ENCODE measurements around the gene OR56B4.
"Not testable (repeated sequence)": the region's sequence is repeated elsewhere in the genome, so short reads cannot be mapped to it uniquely, and the experiment has no call there.

Gene OR56B4, protein sequence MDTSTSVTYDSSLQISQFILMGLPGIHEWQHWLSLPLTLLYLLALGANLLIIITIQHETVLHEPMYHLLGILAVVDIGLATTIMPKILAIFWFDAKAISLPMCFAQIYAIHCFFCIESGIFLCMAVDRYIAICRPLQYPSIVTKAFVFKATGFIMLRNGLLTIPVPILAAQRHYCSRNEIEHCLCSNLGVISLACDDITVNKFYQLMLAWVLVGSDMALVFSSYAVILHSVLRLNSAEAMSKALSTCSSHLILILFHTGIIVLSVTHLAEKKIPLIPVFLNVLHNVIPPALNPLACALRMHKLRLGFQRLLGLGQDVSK

DNA sequence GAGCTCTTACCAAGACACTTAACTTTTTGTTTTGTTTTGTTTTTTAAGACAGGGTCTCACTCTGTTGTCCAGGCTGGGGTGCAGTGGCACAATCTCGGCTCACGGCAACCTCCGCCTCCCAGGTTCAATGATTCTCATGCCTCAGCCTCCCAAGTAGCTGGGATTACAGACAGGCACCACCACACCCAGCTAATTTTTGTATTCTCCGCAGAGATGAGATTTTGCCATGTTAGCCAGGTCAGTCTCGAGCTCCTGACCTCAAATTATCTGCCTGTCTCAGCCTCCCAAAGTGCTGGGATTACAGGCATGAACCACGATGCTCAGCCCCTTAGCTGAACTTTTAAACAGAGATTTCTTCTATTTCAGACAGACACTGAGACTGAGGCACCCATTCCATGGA is at the start of gene OR56B4:
TSS of gene OR56B4 (plus strand) at position 301 of the 400 bp plus-strand sequence. CDS start at position 396, 95 bp downstream.
- DNase-seq (ENCODE audit: low read depth), result not testable (repeated sequence)

DNA sequence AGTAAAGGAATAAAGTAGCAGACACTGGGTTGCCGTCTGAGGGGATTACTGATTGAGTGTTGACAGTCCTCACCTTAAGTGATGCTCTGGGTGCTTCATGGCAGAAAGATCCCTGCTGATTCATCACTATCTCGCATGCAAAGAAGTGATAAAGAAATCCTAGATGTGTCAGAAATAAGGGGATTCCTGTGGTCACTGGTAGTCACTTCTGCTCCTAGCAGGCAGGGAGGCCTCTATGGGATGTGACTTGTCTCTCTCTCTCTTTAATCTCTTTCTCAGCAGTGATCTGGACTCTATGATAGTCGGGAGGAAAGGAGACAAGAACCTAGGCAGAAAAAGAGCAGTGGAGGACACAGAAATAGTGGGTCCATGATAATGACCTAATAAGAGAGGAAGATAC is 46.0 kb upstream of the OR56B4 start:
- no peak for DNase-seq (ENCODE audit: low read depth)

DNA sequence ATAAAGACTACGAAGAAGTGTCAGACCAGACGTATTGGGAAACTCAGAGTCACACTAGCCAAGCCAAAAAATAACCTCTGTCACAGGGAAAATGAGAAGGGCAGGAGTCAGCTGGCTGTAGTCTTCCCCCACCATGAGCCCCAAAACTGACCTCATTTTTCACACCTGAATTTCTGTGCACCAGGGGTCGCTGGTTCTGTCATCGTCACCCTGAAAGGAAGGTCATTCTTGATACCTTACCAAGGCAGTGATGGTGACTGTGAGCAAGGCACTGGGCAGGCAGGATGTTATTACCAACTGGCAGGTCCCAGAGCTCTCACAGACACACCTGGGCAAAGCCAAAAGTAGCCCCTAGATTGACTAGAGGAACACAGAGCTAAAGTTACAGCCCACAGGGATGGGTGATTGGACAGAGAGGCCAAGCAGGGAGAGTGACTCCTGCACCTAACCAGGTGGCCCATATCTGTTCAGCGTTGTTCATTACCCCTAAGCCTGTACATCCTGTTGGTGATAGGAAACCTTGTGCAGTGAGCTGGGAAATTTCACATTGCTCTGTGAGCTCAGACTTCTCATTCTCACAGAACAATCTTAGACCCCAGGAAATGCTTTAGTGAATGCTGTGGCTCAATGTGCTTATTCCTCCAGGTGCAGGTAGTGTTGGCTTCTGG is 44.7 kb upstream of the OR56B4 start:
- no peak for DNase-seq (ENCODE audit: low read depth)

DNA sequence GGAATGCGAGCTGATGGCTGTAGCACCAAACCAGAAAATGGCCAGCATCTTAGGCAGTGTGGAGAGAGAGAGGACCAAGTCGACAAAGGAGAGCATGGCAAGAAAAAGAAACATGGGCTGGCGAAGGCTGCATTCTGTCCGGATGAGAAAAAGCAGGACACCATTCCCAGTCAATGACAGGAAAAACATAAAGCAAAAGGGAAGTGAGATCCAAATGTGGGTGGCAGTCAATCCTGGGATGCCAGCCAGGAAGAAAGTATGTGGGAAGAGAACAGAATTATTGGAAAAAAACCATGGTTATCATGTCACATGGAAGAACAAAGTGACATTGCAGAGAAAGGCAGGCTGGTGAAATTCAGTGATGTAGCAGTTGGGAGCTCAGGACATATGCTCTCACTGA is 40.0 kb upstream of the OR56B4 start:
- DNase-seq (ENCODE audit: low read depth), result no peak

DNA sequence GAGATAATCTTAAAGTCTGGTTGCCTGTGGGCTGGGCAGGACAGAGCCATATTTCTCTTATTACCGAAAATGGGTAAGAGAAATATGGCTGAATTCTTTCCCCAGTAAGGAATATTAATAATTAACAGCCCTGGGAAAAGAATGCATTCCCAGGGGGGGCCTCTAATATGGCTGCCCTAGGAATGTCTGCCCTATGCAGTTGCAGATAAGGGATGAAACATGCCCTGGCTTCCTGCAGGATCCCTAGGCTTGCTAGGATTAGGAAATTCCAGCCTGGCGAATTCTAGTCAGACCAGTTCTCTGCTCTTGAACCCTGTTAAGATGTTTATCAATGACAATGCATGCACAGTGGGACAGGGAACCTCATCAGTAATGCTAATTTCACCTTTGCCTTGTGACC is 31.0 kb upstream of the OR56B4 start:
- not testable (repeated sequence) for DNase-seq (ENCODE audit: low read depth)

DNA sequence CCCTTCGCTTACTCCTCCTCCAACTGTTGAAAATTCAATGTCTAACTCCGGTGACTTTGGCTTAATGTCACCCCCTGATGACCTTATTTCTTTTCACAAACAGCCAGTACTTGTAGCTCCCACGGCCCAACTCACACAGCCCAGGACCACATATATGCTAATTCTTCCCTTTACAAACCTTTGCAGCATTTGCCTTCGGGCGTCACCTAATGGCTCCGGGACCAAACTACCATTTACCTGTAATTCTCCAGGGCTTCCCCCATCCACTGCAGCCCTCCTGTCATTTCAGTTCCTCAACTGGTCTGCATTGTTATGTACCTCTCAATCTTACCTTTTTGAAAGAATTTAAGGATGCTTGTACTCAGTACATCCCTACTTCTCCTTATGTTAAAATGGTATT is 29.8 kb upstream of the OR56B4 start:
- DNase-seq (ENCODE audit: low read depth), result no peak

DNA sequence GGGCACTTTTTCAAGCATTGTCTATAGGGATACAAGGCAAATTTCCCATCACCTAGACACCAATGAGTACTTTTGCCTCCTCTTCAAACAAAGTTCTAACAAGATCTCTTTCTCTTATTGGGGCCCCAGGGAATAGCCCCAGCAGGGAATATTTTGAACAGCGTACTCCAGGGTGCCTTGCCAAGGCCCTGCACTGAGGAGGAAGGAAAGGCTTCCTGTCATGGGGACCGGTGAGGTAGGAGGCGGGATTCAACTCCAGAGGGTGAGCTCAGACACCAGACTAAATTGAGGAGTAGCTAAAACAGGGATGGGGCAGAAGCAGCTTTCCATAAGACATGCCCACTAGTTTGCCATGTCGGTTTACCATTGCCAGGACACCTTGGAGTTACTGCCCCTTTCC is 28.0 kb upstream of the OR56B4 start:
- DNase-seq (ENCODE audit: low read depth), result no peak

DNA sequence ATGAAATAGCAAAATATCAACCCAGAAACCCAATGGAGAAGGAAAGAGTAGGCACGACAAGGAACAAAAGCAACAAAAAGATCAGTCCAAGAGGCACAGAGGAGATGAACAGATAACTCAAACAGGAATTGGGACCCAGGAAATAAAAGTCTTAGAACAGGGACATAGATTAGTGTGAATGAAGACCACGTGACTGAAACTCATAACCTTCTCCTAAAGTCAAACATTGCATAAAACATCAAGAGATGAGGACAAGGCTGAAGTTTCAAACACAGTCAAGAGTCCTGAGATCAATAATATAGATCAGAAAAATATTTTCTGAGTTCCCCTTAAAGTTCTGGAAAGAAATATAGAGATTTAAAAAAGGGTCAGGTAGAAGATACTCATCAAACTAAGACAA is 24.4 kb upstream of the OR56B4 start:
- no peak for DNase-seq (ENCODE audit: low read depth)

DNA sequence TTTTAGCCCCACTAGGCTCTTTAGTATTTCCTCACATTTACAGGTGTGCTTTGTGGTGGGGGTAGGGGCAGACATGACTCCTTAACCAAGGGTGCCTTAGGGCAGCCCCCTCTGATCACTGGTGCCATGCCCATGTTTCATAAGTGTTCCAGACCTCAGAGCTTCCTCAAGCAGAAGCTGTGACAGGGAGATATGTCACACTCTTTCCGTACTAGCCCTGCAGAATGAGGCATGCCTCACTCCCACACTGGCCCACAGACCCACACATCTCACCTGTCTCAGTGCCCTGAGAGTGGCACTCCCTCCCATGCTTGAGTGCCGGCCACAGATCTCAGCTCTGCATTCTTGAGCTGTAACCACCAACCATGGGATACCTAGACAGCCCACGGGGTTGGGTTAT is 22.9 kb upstream of the OR56B4 start:
- no peak for DNase-seq (ENCODE audit: low read depth)

DNA sequence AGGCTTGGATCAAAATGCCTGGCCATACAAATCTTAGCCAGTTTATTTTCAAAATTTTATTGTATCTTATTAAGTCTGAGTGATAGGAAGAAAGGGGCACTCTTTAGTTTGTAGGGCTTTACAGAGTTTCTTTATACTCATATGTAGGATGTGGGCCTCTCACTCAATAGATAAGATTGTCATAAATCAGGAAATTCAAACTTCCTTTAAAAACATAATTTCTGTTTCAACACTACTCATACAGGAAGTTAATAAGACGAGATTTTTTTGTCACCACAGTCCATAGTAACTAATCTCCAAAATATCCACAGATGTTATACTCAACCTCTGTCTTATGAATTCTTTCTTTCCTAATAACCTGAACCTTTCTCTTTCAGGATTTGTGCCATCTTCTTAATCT is 13.3 kb upstream of the OR56B4 start:
- no peak for DNase-seq (ENCODE audit: low read depth)

DNA sequence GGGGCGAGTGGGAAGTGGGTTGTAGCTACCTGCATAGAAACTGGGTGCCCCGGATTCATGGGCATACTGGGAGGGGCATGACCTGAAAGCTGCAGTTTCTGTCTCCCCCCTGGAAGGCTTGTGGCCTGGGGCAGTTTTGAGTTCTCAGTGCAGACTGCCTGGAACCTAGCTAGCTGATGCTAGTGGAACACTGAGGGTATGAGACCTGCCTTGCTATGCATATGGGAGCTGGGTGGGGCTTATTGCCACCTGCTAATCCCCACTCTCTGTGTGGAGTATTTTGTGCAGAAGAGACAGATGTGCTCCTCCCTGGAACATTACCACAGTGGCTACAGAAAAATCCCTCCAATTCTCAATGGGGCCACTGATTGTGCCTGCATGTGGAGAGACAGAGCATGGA is 11.7 kb upstream of the OR56B4 start:
- no peak for DNase-seq (ENCODE audit: low read depth)

DNA sequence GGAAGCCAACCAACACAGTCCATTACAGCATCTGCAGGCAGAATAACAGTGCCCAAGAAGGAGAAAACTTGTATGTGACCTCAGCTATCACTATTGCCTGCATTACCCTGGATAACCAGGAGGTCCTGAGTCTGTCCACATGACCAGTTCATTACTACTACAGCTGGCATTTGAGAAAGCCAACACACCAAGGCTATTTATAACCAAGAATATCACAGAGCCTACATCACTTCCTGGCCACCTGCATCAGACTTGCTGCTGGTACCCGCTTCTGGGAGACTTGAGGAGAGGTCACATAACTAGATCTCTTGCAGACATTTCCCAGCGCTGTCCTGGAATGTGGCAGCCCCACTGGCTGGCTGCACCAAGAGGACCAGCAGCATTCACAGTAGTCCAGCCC is 11.1 kb upstream of the OR56B4 start:
- no peak for DNase-seq (ENCODE audit: low read depth)

DNA sequence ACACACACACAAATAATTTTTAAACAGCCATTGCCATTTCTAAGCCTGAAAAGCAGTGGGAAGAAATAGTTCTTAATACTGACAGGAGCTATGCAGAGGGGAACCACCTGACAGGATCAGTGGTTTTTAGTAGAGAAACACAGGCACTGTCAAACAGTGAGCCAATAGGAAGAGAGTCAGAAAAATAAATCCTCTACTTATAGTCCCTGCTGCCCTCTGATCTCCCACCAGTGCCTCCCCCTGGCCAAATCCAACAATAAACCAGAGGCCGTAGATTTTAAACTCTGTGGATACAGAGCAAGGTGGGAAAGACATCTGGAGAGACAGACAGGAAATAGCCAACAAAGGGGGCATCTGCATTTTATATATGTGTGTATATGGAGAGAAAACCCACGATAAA is 7.9 kb upstream of the OR56B4 start:
- DNase-seq (ENCODE audit: low read depth), result no peak

DNA sequence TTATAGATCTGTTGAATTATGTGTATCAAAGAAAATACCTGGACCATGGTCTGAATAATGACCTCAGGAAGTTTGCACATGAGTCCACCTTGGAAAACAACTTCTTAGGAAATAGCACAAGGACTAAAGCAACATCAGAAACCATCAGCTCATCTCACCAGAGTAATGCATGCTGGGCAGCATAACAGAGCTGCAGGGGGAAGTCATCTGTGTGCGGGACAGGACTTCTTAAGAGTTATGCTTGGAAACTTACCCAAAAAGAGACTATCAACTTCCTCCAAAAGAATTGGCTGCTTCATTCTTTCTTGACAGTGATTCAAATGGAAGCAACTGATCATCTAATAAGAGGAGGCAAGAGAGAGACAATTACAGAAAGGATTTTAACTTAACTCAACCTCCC is 2.5 kb downstream of the OR56B4 start:
- no peak for DNase-seq (ENCODE audit: low read depth)

DNA sequence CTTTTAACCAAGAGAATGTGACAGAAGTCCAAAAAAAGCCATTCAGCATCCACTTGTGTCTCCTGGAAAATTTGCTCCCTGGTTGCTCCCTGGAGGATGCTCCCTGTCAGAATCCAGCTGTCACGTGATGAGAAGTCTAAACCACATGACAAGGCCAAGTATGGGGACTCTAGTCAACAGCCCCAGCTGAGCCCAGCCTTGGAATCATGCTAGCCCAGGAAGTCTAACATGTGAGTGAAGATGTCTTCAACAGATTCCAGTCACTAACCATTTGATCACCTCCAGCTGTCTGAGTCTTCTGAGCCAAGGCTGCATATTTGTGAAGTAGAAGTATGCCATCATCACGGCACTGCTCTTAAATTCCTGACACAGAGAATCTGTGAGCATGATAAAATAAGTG is 4.2 kb downstream of the OR56B4 start:
- DNase-seq (ENCODE audit: low read depth), result no peak

DNA sequence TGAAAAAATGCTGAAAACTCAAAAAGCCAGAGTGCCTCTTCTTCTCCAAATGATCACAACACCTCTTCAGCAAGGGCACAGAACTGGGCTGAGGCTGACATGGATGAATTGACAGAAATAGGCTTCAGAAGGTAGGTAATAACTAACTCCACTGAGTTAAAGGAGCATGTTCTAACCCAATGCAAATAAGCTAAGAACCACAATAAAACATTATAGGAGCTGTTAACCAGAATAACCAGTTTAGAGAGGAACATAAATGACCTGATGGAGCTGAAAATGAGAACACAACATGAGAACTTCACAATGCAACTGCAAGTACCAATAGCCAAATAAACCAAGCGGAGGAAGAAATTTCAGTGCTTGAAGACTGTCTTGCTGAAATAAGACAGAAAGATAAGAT is 9.2 kb downstream of the OR56B4 start:
- DNase-seq (ENCODE audit: low read depth), result no peak

DNA sequence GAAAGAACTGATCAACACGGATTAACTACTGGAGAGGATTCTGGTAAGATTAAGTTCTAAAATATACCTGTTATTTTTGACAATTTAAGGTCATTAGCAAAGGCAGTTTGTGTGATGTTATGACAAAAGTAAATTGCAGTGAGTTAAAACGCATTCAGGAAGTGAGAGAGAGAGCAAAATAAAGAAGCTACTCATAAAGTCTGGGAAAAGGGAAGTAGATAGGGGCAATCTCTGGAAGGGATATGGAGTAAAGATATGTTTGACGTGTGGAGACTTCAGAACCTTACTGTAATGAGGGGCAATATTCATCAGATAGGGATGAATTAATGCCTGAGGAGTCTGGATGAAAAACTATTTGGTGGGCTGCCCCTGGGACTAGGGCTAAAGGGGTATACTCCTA is 16.8 kb downstream of the OR56B4 start:
- no peak for DNase-seq (ENCODE audit: low read depth)

DNA sequence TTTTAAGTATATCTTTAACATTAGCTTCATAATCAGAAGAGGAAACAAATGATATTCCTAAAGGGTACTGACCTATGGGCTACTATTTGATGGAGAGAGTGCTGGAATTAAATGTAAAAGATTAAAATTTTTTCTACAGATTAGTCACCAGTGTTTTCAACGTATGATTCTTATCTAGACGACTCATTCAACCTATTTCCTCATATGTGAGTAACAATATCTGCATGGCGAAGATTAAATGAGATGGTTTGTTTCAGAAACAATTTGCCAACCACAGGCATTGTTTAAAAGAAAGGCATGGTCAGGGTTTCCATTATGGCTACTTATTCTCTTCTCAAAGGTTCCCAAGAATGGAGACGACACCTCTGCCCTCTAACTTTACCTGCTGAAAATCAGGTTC is 20.4 kb downstream of the OR56B4 start:
- no peak for DNase-seq (ENCODE audit: low read depth)

DNA sequence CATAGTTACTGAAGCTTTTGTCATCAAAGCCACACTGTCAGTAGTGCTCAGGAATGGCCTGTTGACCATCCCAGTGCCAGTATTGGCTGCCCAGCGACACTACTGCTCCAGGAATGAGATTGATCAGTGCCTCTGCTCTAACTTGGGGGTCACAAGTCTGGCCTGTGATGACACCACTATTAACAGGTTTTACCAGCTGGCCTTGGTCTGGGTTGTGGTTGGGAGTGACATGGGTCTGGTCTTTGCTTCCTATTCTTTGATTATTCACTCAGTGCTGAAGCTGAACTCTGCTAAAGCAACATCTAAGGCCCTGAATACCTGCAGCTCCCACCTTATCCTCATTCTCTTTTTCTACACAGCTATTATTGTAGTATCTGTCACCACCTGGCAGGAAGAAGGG is 21.5 kb downstream of the OR56B4 start:
- DNase-seq (ENCODE audit: low read depth), result no peak

DNA sequence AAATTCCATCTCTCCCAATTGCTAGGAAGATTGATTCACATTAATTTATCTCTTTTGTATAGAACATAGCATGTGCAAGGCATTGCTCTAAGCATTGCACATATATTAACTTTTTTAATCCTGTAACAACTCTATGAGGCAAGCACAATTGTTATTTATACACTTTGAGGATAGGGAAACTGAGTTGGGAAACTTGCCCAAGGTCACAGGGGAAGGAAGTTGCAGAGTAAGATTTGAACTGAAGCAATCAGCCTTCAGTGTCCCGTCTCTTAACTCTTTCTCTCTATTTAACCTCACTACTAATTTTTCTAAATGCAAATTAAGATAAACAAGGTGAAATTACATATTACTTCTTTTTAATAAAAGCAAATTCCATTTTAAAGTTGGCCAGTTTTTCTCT is 22.2 kb downstream of the OR56B4 start:
- DNase-seq (ENCODE audit: low read depth), result no peak

DNA sequence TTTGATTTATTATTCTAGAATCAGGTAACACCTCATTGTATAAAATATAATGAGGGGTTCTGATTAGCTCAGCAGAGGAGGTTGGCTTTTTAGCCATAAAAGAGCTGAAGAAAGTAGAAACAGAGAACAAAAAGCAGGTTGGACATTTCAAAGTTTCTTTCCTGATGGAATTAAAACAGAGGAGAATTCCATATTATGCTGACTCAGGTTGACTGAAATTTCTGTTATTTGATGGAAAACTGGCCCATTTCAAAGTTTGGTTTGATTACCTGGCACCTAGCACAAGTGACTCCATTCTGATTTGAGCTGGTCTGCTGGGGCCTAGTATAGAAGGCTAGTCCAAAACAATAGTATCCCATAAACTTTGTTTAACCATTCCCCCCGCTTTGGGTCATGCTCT is 24.9 kb downstream of the OR56B4 start:
- no peak for DNase-seq (ENCODE audit: low read depth)

DNA sequence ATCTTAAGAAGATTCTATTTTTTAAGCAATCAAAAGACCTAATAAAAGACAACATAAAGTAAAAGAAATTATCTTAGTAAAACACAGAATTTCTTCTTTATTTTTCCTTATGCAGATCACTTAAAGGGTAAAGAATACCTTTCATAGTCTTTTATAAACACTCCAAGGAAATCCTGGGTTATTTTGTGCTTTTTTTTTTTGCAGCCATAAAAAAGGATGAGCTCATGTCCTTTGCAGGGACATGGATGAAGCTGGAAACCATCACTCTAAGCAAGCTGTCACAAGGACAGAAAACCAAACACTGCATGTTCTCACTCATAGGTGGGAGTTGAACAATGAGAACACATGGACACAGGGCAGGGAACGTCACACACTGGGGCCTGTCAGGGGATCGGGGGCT is 28.5 kb downstream of the OR56B4 start:
- DNase-seq (ENCODE audit: low read depth), result not testable (repeated sequence)

DNA sequence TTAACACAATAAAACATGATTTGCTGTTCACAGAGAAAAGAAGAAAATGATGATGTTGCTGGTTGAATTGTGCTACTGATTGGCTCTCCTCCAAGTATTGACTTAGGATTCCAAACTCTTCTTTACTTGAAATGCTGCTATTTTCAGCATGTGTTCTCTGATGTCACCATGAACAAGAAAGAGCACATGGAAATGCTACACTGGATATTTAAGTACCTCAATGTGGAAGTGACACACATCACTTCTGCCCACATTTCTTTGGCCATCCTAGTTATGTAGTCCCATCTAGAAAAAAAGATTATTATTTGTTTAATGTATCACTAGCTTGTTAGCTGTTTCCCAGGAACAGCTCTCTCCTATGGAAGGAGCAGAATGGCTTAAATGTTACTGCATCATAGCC is 35.5 kb downstream of the OR56B4 start:
- DNase-seq (ENCODE audit: low read depth), result no peak

DNA sequence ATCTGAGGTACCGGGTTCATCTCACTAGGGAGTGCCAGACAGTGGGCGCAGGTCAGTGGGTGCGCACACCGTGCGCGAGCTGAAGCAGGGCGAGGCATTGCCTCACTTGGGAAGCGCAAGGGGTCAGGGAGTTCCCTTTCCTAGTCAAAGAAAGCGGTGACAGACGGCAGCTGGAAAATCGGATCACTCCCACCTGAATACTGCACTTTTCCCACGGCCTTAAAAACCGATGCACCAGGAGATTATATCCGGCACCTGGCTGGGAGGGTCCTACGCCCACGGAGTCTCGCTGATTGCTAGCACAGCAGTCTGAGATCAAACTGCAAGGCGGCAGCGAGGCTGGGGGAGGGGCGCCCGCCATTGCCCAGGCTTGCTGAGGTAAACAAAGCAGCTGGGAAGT is 36.3 kb downstream of the OR56B4 start:
- not testable (repeated sequence) for DNase-seq (ENCODE audit: low read depth)
